Common myeloid progenitor, CD34-positive (primary cell): ENCODE data around the gene FRA10AC1.

Experiments used
- CTCF ChIA-PET: fragments of 350-600 bp; sonication (Branson Sonifier 250); formaldehyde crosslinking; loops from one replicate; lab custom pipeline; 2021; ENCODE audit warnings: antibody characterized with exemption; lab: Charles Lee
- POLR2A ChIA-PET: fragments of 350-600 bp; sonication (Branson Sonifier 250); formaldehyde crosslinking; loops from one replicate; lab custom pipeline; 2021; ENCODE audit warnings: antibody characterized with exemption; lab: Charles Lee
- DNase-seq, 3 donors: peaks; one replicate each; pipeline versions ENCODE4 v3.0.0 to v3.0.0-alpha.2; 2013
- H3K27ac ChIP-seq, 2 experiments: 1 replicate in 1 of 2; 2 replicates in 1 of 2; pipeline ENCODE4 v1.7.0; 2013; ENCODE audit warnings: inconsistent platforms in 2 of 2, low read length in 2 of 2, mild to moderate bottlenecking in 2 of 2, low read depth in 1 of 2, moderate library complexity in 1 of 2; ENCODE audit not compliant: severe bottlenecking in 2 of 2, insufficient read depth in 1 of 2, poor library complexity in 1 of 2
- H3K27me3 ChIP-seq, 5 experiments: replicated peaks in 2 of 5; 1 replicate in 3 of 5; 2 replicates in 2 of 5; pipeline versions ENCODE4 v1.6.1 to v1.7.0; 2013; ENCODE audit warnings: low read length in 4 of 5, mild to moderate bottlenecking in 2 of 5, moderate library complexity in 2 of 5, inconsistent platforms in 1 of 5; ENCODE audit not compliant: insufficient read depth in 5 of 5, control insufficient read depth in 4 of 5
- H3K36me3 ChIP-seq, 4 experiments: 1 replicate in 2 of 4; 2 replicates in 2 of 4; pipeline versions ENCODE4 v1.6.1 to v1.7.0; 2013; ENCODE audit warnings: low read length in 3 of 4, control low read depth in 1 of 4, mild to moderate bottlenecking in 1 of 4; ENCODE audit not compliant: control insufficient read depth in 4 of 4, insufficient read depth in 4 of 4
- H3K4me1 ChIP-seq, 4 experiments: 1 replicate in 3 of 4; 2 replicates in 1 of 4; pipeline versions ENCODE4 v1.6.1 to v1.7.1; 2013; ENCODE audit warnings: low read length in 3 of 4, mild to moderate bottlenecking in 3 of 4, control low read depth in 1 of 4, inconsistent platforms in 1 of 4, moderate library complexity in 1 of 4; ENCODE audit not compliant: control insufficient read depth in 4 of 4, insufficient read depth in 4 of 4; ENCODE audit errors: control extremely low read depth in 1 of 4
- H3K4me3 ChIP-seq, 7 experiments: 1 replicate in 4 of 7; 2 replicates in 3 of 7; pipeline versions ENCODE4 v1.5.1 to v1.7.0; 2013; ENCODE audit warnings: mild to moderate bottlenecking in 7 of 7, low read length in 6 of 7, moderate library complexity in 6 of 7, inconsistent platforms in 2 of 7, low read depth in 2 of 7, control low read depth in 1 of 7; ENCODE audit not compliant: insufficient read depth in 4 of 7, control insufficient read depth in 1 of 7; ENCODE audit errors: extremely low read depth in 1 of 7
- H3K9me3 ChIP-seq, 5 experiments: 1 replicate in 4 of 5; 2 replicates in 1 of 5; pipeline versions ENCODE4 v1.6.1 to v1.7.1; 2013; ENCODE audit warnings: low read length in 4 of 5, mild to moderate bottlenecking in 2 of 5, inconsistent platforms in 1 of 5, low read depth in 1 of 5, moderate library complexity in 1 of 5; ENCODE audit not compliant: control insufficient read depth in 4 of 5, insufficient read depth in 2 of 5; ENCODE audit errors: control extremely low read depth in 1 of 5
- WGBS: methylation state at CpG from one replicate; pipeline ENCODE4 v1.1.5; 2013; ENCODE audit not compliant: insufficient coverage; 5-methylcytosine and 5-hydroxymethylcytosine counted together

Gene FRA10AC1

DNA sequence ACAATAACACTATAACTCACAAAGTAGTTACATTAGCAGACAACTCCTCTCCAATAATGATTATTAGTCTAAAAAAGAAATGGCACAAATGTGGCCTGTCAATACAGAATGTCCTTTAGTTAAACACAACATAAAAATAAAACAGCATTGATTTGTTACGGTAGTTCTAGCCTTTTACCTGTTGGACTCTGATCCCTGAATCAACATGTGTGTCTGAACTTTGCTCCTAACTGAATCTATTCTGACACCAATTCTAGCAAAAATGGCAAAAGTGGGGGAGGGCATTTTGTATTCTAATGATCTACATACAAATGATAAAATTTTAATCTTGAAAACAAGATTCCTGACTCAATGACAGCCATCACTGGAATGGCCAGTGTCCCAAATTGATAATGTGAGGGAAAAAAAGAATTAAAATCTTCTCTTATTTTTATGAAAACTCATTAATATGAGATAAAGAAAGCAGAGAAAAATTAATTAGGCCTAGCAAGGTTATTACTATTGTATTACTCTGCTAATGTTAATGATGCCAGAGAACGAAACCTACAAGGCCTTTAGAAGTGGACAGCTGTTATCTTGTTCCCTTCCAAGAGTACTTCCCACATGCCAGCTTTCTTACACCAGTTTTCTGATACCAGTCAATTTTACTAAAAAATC lies 30.2 kb downstream of the FRA10AC1 start:
- POLR2A ChIA-PET = interaction anchor here (0.6 kb wide), 1 partner anchor 60 kb away, joined by 3 read pairs; no protein-coding TSS in a partner anchor
- no peaks in the 10 kb centered on the region for H3K27me3 ChIP-seq
- WGBS = 100% methylated on average over 1 of the region's 2 CpGs
- DNase-seq = no peak
- no peak overlapping the region for H3K4me3 ChIP-seq
- H3K4me1 ChIP-seq = no peaks in the 10 kb centered on the region
- CTCF ChIA-PET = interaction anchor here (2.0 kb wide), 1 partner anchor 8 kb away, joined by 8 read pairs; no protein-coding TSS in a partner anchor
- no peaks in the 10 kb centered on the region for H3K9me3 ChIP-seq
- peaks cover 12 to 55% (median 17%) of the 10 kb centered on the region in 4 experiments for H3K36me3 ChIP-seq
- no peak overlapping the region for H3K27ac ChIP-seq

- no peak overlapping the region for H3K4me3 ChIP-seq
- H3K36me3 ChIP-seq = peaks cover 12 to 57% (median 17%) of the 10 kb centered on the region in 4 experiments
- POLR2A ChIA-PET = no interaction called here
- no CpG with 5 or more reads among the region's 2 CpGs for WGBS
- H3K9me3 ChIP-seq = no peaks in the 10 kb centered on the region
- CTCF ChIA-PET = interaction anchor here (0.7 to 2.0 kb wide), 4 partner anchors 9 to 152 kb away, joined by 3 to 8 read pairs (median 5); no protein-coding TSS in a partner anchor
- H3K27ac ChIP-seq = no peak overlapping the region
- no peaks in the 10 kb centered on the region for H3K27me3 ChIP-seq
- no peak for DNase-seq
- H3K4me1 ChIP-seq = no peaks in the 10 kb centered on the region
These were observed 31.4 kb downstream of the FRA10AC1 start for GRCh38 chr10:93671042-93671441.

DNA sequence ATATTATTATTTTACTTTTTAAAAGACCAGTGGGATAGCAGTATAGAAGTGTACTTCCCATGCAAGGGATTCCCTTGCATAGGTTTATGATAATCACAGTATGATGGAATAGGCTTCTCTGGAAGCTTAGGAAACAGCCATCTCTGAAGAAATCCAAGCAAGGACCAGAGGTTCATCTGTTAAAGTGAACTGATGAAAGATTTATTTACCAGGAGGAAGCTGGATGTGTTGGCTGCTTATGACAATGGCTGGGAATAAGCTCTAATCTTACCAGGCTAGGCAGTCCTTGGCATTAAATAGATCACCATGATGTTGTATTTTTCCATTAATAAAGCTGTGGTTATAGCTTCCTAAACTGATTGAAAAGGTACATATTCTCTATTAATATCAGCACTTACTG lies 32.0 kb downstream of the FRA10AC1 start:
- DNase-seq = no peak
- ChIA-PET POLR2A (no interaction called here), CTCF (interaction anchor here (0.7 to 2.0 kb wide), 4 partner anchors 10 to 152 kb away, joined by 3 to 8 read pairs (median 5); no protein-coding TSS in a partner anchor)
- Histone ChIP-seq H3K27me3 (no peaks in the 10 kb centered on the region), H3K4me1 (no peaks in the 10 kb centered on the region), H3K4me3 (no peak overlapping the region), H3K9me3 (no peaks in the 10 kb centered on the region), H3K36me3 (peaks cover 12 to 62% (median 18%) of the 10 kb centered on the region in 4 experiments), H3K27ac (no peak overlapping the region)

DNA sequence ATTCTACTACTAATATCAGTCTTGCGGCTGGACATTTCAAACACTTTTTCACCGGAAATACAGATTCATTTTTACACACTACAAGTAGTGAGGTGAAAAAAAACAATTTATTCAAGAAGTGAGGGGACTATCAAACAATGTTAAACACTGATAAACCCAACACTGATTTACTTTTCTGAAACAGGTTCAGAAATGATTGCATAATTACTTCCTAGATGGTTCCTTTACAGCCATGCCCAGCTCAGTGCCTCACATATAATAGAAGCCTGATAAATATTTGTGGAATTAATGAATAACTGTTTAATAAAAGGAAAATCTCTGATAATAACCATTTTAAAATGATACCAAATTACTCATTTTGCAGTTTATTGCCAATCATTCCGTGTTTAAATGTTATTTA lies 34.6 kb downstream of the FRA10AC1 start:
- Histone ChIP-seq H3K27me3 (no peaks in the 10 kb centered on the region), H3K27ac (no peak overlapping the region), H3K4me1 (no peaks in the 10 kb centered on the region), H3K4me3 (no peak overlapping the region), H3K9me3 (no peaks in the 10 kb centered on the region), H3K36me3 (peaks cover 9 to 44% (median 15%) of the 10 kb centered on the region in 4 experiments)
- no peak for DNase-seq
- POLR2A ChIA-PET = no interaction called here
- CTCF ChIA-PET = interaction anchor here (1.2 to 1.6 kb wide), 2 partner anchors 12 to 15 kb away, joined by 5 to 6 read pairs; no protein-coding TSS in a partner anchor
- WGBS = no CpG with 5 or more reads among the region's 3 CpGs

- no peaks in the 10 kb centered on the region for H3K4me1 ChIP-seq
- peaks cover 9 to 43% (median 13%) of the 10 kb centered on the region in 4 experiments for H3K36me3 ChIP-seq
- DNase-seq = no peak
- ChIA-PET CTCF (no interaction called here), POLR2A (no interaction called here)
- no peaks in the 10 kb centered on the region for H3K27me3 ChIP-seq
- no peak overlapping the region for H3K4me3 ChIP-seq
- WGBS = no CpG with 5 or more reads among the region's 4 CpGs
- no peak overlapping the region for H3K27ac ChIP-seq
- H3K9me3 ChIP-seq = no peaks in the 10 kb centered on the region
These were observed 36.4 kb downstream of the FRA10AC1 start for GRCh38 chr10:93666030-93666429.

DNA sequence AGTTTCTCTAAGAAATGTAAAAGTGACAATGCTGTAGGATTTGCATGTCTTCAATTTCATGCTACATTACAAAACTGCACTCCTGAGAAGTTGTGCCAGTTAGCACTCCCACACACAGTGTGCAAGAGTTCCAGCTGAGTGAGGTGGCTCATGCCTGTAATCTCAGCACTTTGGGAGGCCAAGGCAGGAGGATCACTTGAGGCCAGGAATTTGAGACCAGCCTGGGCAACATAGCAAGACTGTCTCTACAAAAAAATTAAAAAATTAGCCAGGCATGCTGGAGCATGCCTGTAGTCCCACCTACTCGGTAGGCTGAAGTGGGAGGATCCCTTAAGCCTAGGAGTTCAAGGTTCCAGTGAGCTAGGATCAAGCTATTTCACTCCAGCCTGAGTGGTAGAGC lies 44.6 kb downstream of the FRA10AC1 start:
- CTCF ChIA-PET = no interaction called here
- no peaks in the 10 kb centered on the region for H3K9me3 ChIP-seq
- H3K4me1 ChIP-seq = no peaks in the 10 kb centered on the region
- DNase-seq = no peak
- no CpG with 5 or more reads among the region's 1 CpG for WGBS
- no peak overlapping the region for H3K4me3 ChIP-seq
- H3K27ac ChIP-seq = no peak overlapping the region
- POLR2A ChIA-PET = no interaction called here
- no peaks in the 10 kb centered on the region for H3K27me3 ChIP-seq
- H3K36me3 ChIP-seq = no peaks in the 10 kb centered on the region

DNA sequence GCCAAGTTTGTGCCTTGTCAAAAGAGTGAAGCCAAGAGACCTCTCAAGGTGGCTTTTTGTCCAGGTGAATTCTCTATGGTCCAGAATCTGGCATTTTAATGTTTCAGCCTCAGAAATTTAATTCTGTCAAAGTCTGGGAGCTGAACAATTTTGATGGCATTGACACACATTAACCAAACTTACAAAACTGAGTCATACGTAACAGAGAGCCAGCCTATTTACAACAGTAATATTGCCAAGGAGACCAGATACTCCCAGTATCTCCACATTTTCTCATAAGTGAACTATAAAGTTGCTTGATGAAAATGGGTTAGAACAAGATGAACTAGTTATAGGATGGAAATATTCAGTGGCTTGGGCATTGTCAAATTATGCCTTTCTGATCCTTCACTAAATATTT lies 46.2 kb downstream of the FRA10AC1 start:
- DNase-seq = no peak
- Histone ChIP-seq H3K4me1 (no peaks in the 10 kb centered on the region), H3K36me3 (no peaks in the 10 kb centered on the region), H3K27ac (no peak overlapping the region), H3K9me3 (peaks cover 0 to 5% (median 5%) of the 10 kb centered on the region in 5 experiments), H3K27me3 (no peaks in the 10 kb centered on the region), H3K4me3 (no peak overlapping the region)
- no CpG with 5 or more reads among the region's 1 CpG for WGBS
- CTCF ChIA-PET = no interaction called here
- POLR2A ChIA-PET = no interaction called here
